HG03196 (cell line): ENCODE results near the gene PRDM16.

Experiments used
- ATAC-seq: cut with Tn5 transposase; IDR thresholded peaks from one replicate; pipeline ENCODE4 v1.9.1; 2021; ENCODE audit not compliant: unreplicated experiment

PRDM16 gene

GRCh38 chr1:3176028-3176427 lies 107.0 kb downstream of the PRDM16 start:
- ATAC-seq: no peak

- ATAC-seq: no peak
These were observed 107.8 kb downstream of the PRDM16 start for GRCh38 chr1:3176820-3177219.

GRCh38 chr1:3178279-3178678 lies 109.3 kb downstream of the PRDM16 start:
- no peak for ATAC-seq

GRCh38 chr1:3179471-3179870 lies 110.5 kb downstream of the PRDM16 start:
- ATAC-seq: no peak

- ATAC-seq: no peak
These were observed 111.9 kb downstream of the PRDM16 start for GRCh38 chr1:3180915-3181314.

GRCh38 chr1:3181956-3182355 lies 113.0 kb downstream of the PRDM16 start:
- ATAC-seq: no peak

- no peak for ATAC-seq
These were observed 114.4 kb downstream of the PRDM16 start for GRCh38 chr1:3183411-3183810.

- no peak for ATAC-seq
These were observed 114.8 kb downstream of the PRDM16 start for GRCh38 chr1:3183813-3184212.

GRCh38 chr1:3184666-3185065 lies 115.7 kb downstream of the PRDM16 start:
- ATAC-seq: no peak

- ATAC-seq: no peak
These were observed 117.0 kb downstream of the PRDM16 start for GRCh38 chr1:3185896-3186525.

- no peak for ATAC-seq
These were observed 117.5 kb downstream of the PRDM16 start for GRCh38 chr1:3186526-3186921.

GRCh38 chr1:3187415-3188149 lies 118.6 kb downstream of the PRDM16 start:
- ATAC-seq: no peak

GRCh38 chr1:3188150-3188971 lies 119.4 kb downstream of the PRDM16 start:
- ATAC-seq: no peak

- no peak for ATAC-seq
These were observed 121.4 kb downstream of the PRDM16 start for GRCh38 chr1:3190256-3191041.

- ATAC-seq: no peak
These were observed 123.4 kb downstream of the PRDM16 start for GRCh38 chr1:3192361-3192760.

GRCh38 chr1:3192825-3193224 lies 123.8 kb downstream of the PRDM16 start:
- ATAC-seq: no peak

GRCh38 chr1:3193811-3194210 lies 124.8 kb downstream of the PRDM16 start:
- no peak for ATAC-seq

GRCh38 chr1:3194760-3195479 lies 125.9 kb downstream of the PRDM16 start:
- no peak for ATAC-seq

- ATAC-seq: no peak
These were observed 126.4 kb downstream of the PRDM16 start for GRCh38 chr1:3195480-3195815.

- ATAC-seq: no peak
These were observed 127.0 kb downstream of the PRDM16 start for GRCh38 chr1:3195966-3196515.
